Measurements from ENCODE around the gene WDR70. TPM values are rescaled to one million over a fixed set of nuclear protein-coding genes. Genes with fewer than 3 reads are reported as not detected.
A peak's percentile ranks its signal among the peaks of the same experiment; 100 is the strongest.
"Not testable (repeated sequence)": the region's sequence is repeated elsewhere in the genome, so short reads cannot be mapped to it uniquely, and the experiment has no call there.

WDR70 gene
- total and polyA plus RNA-seq, 10 of the 15 experiments (the other 5 are each of a cell fraction or from before 2014, with no cell fraction given), result 10.9 to 33.6 (median 29.1) TPM

DNA sequence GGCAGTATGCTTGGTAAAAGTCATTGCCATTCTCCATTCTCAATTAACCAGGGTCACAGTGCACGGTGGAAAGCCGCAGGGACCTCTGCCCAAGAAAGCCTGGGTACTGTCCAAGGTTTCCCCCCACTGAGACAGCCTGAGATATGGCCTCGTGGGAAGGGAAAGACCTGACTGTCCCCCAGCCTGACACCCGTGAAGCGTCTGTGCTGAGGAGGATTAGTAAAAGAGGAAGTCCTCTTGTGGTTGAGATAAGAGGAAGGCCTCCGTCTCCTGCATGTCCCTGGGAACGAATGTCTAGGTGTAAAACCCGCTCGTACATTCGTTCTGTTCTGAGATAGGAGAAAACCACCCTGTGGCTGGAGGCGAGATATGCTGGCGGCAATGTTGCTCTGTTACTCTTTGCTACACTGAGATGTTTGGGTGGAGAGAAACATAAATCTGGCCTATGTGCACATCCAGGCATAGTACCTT, 293.0 kb downstream of the WDR70 start:
- in situ Hi-C loops (cut with MboI); H3K27ac ChIP-seq (ENCODE audit: control insufficient read depth, insufficient read depth); CTCF ChIA-PET; H3K4me1 ChIP-seq (ENCODE audit: control insufficient read depth, insufficient read depth, low read length); H3K27me3 ChIP-seq (replicated peaks in 1 of 2; ENCODE audit: control insufficient read depth in 2 of 2, insufficient read depth in 2 of 2, low read length in 1 of 2); H3K36me3 ChIP-seq (ENCODE audit: control insufficient read depth in 2 of 2, insufficient read depth in 2 of 2, low read length in 1 of 2); POLR2A ChIA-PET; H3K79me2 ChIP-seq (ENCODE audit: control insufficient read depth, insufficient read depth, low read length); H2AFZ ChIP-seq (ENCODE audit: control insufficient read depth, low read depth, low read length); FAIRE-seq; BruUV-seq (replicated peaks); H3K9ac ChIP-seq (ENCODE audit: control insufficient read depth, insufficient read depth, low read length); H3K9me3 ChIP-seq (replicated peaks; ENCODE audit: control insufficient read depth, insufficient read depth, low read length); RAD21 ChIA-PET (ENCODE audit: unreplicated experiment); intact Hi-C loops (cut with micrococcal nuclease; ENCODE audit: unreplicated experiment); SMC1A ChIA-PET (ENCODE audit: uncharacterized antibody, unreplicated experiment); H4K20me1 ChIP-seq (ENCODE audit: control insufficient read depth, insufficient read depth); H3K4me3 ChIP-seq: not testable (repeated sequence)
- under 1% methylated on average over 12 of the region's 12 CpGs for WGBS (ENCODE audit: insufficient coverage, insufficient replicate concordance, low lambda C conversion rate, missing lambda C conversion rate)
- TF ChIP-seq SPI1 (IDR thresholded peaks at IDR 0.05; ENCODE audit: borderline replicate concordance, insufficient read depth, low read depth, low read length) (peak; percentile 92), DPF2 (IDR thresholded peaks at IDR 0.05) (peak; percentile 40; the same call in 1 of the 2 replicates), MEF2B (IDR thresholded peaks at IDR 0.05; ENCODE audit: partially characterized antibody, poor library complexity, severe bottlenecking) (peak; percentile 77), NR2F1 (conservative IDR thresholded peaks at IDR 0.05) (peak; percentile 55), GATAD2B (conservative IDR thresholded peaks at IDR 0.05; ENCODE audit: low read depth) (peak; percentile 69), IKZF1 (conservative IDR thresholded peaks at IDR 0.05) (peak; percentile 81), JUNB (IDR thresholded peaks at IDR 0.05) (peak; percentile 40; the same call in 1 of the 2 replicates), RUNX3 (IDR thresholded peaks at IDR 0.05; ENCODE audit: low read length) (peak; percentile 70), NBN (IDR thresholded peaks at IDR 0.05) (peak; percentile 71), ETV6 (conservative IDR thresholded peaks at IDR 0.05 in 1 of 2, IDR thresholded peaks at IDR 0.05 in 1 of 2; ENCODE audit: borderline replicate concordance in 1 of 2, low read depth in 1 of 2) (peak in 1 of 2 experiments; percentile 39; a peak in 1 of 4 replicates), EED (IDR thresholded peaks at IDR 0.05; ENCODE audit: low read depth) (peak; percentile 46; the same call in 1 of the 2 replicates), BHLHE40 (IDR thresholded peaks at IDR 0.05; ENCODE audit: borderline replicate concordance in 1 of 2, low read depth in 2 of 2, low read length in 1 of 2) (peak in 1 of 2 experiments; percentile 35; a peak in 1 of 4 replicates), IKZF2 (IDR thresholded peaks at IDR 0.05) (peak; percentile 88 to 94), MTA2 (IDR thresholded peaks at IDR 0.05; ENCODE audit: low read depth) (peak; percentile 76), ZNF24 (IDR thresholded peaks at IDR 0.05) (peak; percentile 93)
- TF ChIP-seq, protein P1, sequence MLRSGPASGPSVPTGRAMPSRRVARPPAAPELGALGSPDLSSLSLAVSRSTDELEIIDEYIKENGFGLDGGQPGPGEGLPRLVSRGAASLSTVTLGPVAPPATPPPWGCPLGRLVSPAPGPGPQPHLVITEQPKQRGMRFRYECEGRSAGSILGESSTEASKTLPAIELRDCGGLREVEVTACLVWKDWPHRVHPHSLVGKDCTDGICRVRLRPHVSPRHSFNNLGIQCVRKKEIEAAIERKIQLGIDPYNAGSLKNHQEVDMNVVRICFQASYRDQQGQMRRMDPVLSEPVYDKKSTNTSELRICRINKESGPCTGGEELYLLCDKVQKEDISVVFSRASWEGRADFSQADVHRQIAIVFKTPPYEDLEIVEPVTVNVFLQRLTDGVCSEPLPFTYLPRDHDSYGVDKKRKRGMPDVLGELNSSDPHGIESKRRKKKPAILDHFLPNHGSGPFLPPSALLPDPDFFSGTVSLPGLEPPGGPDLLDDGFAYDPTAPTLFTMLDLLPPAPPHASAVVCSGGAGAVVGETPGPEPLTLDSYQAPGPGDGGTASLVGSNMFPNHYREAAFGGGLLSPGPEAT (IDR thresholded peaks at IDR 0.05; ENCODE audit: low read depth), result peak; percentile 88
- TF ChIP-seq, protein P2, sequence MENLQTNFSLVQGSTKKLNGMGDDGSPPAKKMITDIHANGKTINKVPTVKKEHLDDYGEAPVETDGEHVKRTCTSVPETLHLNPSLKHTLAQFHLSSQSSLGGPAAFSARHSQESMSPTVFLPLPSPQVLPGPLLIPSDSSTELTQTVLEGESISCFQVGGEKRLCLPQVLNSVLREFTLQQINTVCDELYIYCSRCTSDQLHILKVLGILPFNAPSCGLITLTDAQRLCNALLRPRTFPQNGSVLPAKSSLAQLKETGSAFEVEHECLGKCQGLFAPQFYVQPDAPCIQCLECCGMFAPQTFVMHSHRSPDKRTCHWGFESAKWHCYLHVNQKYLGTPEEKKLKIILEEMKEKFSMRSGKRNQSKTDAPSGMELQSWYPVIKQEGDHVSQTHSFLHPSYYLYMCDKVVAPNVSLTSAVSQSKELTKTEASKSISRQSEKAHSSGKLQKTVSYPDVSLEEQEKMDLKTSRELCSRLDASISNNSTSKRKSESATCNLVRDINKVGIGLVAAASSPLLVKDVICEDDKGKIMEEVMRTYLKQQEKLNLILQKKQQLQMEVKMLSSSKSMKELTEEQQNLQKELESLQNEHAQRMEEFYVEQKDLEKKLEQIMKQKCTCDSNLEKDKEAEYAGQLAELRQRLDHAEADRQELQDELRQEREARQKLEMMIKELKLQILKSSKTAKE (IDR thresholded peaks at IDR 0.05; ENCODE audit: low read depth, poor library complexity, severe bottlenecking), result peak; percentile 75
- TF ChIP-seq, protein P3, sequence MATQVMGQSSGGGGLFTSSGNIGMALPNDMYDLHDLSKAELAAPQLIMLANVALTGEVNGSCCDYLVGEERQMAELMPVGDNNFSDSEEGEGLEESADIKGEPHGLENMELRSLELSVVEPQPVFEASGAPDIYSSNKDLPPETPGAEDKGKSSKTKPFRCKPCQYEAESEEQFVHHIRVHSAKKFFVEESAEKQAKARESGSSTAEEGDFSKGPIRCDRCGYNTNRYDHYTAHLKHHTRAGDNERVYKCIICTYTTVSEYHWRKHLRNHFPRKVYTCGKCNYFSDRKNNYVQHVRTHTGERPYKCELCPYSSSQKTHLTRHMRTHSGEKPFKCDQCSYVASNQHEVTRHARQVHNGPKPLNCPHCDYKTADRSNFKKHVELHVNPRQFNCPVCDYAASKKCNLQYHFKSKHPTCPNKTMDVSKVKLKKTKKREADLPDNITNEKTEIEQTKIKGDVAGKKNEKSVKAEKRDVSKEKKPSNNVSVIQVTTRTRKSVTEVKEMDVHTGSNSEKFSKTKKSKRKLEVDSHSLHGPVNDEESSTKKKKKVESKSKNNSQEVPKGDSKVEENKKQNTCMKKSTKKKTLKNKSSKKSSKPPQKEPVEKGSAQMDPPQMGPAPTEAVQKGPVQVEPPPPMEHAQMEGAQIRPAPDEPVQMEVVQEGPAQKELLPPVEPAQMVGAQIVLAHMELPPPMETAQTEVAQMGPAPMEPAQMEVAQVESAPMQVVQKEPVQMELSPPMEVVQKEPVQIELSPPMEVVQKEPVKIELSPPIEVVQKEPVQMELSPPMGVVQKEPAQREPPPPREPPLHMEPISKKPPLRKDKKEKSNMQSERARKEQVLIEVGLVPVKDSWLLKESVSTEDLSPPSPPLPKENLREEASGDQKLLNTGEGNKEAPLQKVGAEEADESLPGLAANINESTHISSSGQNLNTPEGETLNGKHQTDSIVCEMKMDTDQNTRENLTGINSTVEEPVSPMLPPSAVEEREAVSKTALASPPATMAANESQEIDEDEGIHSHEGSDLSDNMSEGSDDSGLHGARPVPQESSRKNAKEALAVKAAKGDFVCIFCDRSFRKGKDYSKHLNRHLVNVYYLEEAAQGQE (IDR thresholded peaks at IDR 0.05; ENCODE audit: low read depth, low read length), result peak; percentile 51; the same call in 1 of the 2 replicates
- ATAC-seq, result peak; percentile 88
- DNase-seq (ENCODE audit: low read depth, low spot score), result peak; percentile 56
- H3K4me2 ChIP-seq (ENCODE audit: control insufficient read depth, insufficient read depth), result peak overlapping the region; percentile 44

All from GM12878 (cell line).